GM18505 (cell line): ENCODE measurements around the gene CAPN3.

ENCODE experiments used
- ATAC-seq: cut with Tn5 transposase; IDR thresholded peaks from one replicate; pipeline ENCODE4 v1.9.1; 2021; ENCODE audit not compliant: unreplicated experiment
- POLR2A ChIP-seq: IDR thresholded peaks from 4 replicates; pipeline ENCODE4 v1.6.1; 2011; ENCODE audit warnings: borderline replicate concordance; ENCODE audit not compliant: insufficient read depth, insufficient read length; ENCODE audit errors: extremely low read depth

Gene CAPN3

DNA sequence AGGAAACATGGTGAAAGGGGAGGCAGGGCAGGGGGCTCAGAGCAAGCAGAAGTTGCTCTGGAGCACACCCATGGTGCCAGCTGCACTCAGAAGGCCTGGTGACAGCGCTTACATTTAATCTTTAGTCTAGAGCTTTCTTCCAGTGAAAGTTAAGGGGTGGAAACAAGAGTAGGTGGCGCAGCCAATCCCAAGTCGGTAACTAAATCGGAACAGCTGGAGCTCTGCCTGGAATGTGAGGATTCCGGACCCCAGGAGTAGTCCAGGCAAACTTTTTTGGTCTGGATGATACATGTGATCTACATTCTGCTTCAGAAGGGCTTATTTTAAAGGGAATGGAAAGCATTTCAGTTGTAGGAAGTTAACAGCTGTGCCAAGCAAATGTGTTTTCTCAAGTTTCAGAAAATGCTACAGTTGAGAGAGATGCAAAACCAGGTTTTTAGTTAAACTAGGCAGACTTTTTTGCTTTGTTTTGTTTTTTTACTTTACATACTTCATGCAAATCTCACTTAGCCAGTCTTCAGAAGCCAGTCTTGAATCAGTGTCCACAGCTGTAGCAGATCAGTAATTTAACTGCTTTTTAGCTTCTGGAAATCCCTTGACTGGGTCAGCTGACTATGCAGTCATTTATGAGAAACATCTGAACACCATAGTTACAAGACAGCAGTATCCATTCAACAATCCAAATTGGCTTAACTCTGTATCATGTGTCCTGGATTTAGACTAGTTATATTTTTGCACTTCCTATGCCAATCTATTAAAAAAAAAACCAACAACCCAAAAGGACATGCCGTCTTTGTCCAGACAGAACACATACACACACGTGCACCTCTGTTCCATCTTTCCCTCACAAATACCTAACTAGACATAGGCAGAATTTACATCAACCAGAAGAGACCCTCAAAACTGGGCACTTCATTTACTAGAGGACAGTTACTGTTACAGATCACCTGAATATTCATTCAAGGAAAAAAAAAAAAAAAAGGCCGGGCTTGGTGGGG lies 98.4 kb downstream of the CAPN3 start:
- TF ChIP-seq POLR2A = no peak
- peak; percentile 48 for ATAC-seq

DNA sequence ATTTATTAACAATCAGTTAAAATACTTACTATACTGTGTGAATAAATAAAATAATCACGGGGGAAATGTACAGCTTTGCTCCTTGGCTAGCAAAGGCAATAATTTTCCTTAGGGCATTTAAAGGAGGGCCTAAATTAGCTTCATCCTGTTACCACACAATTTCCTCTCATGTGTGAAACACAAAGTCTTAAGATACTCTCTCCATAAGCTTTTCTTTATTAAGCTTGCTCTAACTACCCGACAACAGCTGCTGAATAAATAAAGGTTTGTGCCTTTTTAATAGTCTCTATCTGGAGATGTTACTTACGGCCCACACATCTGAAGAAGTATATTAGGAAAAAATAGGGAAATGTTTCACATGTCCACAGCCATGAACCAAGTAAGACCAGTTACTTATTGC lies 102.0 kb downstream of the CAPN3 start:
- ATAC-seq = no peak
- no peak for TF ChIP-seq POLR2A
